SU-DHL-6 (cell line): ENCODE results near the gene LAMA1.

Experiments used
- H2AFZ ChIP-seq: fragments of 200-600 bp; sonication (generic); 2 replicates; pipeline ENCODE4 v1.6.1; 2014; ENCODE audit warnings: low read depth, mild to moderate bottlenecking, moderate library complexity, mixed read lengths, antibody characterized with exemption, low read length; ENCODE audit not compliant: severe bottlenecking
- H3F3A ChIP-seq: fragments of 200-600 bp; shearing (Covaris generic); 2 replicates; pipeline ENCODE4 v1.6.0; 2016; ENCODE audit warnings: antibody characterized with exemption, mild to moderate bottlenecking; ENCODE audit not compliant: insufficient read depth
- H3K27ac ChIP-seq: fragments of 200-600 bp; sonication (generic); 2 replicates; pipeline ENCODE4 v1.5.1; 2016; ENCODE audit warnings: low read depth, mild to moderate bottlenecking, low read length, moderate library complexity, mixed read lengths
- H3K27me3 ChIP-seq: fragments of 200-600 bp; sonication (generic), shearing (Covaris generic); 2 replicates; pipeline ENCODE4 v1.6.0; 2014; ENCODE audit warnings: mild to moderate bottlenecking, low read length
- H3K36me3 ChIP-seq: fragments of 200-600 bp; sonication (generic); 2 replicates; pipeline ENCODE4 v1.6.1; 2014; ENCODE audit warnings: mild to moderate bottlenecking, low read length, mixed read lengths
- H3K4me2 ChIP-seq: fragments of 300-600, 200-600 bp; shearing (Covaris generic), sonication (generic); 2 replicates; pipeline ENCODE4 v1.6.0; 2014; ENCODE audit warnings: low read length, low read depth, mild to moderate bottlenecking; ENCODE audit not compliant: poor library complexity, severe bottlenecking
- H3K4me3 ChIP-seq: fragments of 200-600 bp; sonication (generic); 2 replicates; pipeline ENCODE4 v1.5.1; 2014; ENCODE audit warnings: antibody characterized with exemption, low read length, mild to moderate bottlenecking, mixed read lengths; ENCODE audit not compliant: insufficient read depth, poor library complexity, severe bottlenecking
- H3K79me2 ChIP-seq: fragments of 200-600 bp; sonication (generic); 2 replicates; pipeline ENCODE4 v1.6.1; 2014; ENCODE audit warnings: mild to moderate bottlenecking, low read length, moderate library complexity; ENCODE audit not compliant: insufficient read depth
- H3K9ac ChIP-seq: fragments of 200-600 bp; sonication (generic); 2 replicates; pipeline ENCODE4 v1.7.0; 2014; ENCODE audit warnings: mild to moderate bottlenecking, low read length
- H3K9me2 ChIP-seq: fragments of 200-600 bp; sonication (generic); replicated peaks from 2 replicates; pipeline ENCODE4 v1.6.1; 2014; ENCODE audit warnings: low read length; ENCODE audit not compliant: insufficient read depth
- H3K9me3 ChIP-seq: fragments of 200-600 bp; sonication (generic); 2 replicates; pipeline ENCODE4 v1.6.1; 2014; ENCODE audit warnings: low read length, mixed read lengths; ENCODE audit not compliant: insufficient read depth
- H4K20me1 ChIP-seq: fragments of 200-600 bp; sonication (generic); 2 replicates; pipeline ENCODE4 v1.6.1; 2014; ENCODE audit warnings: low read depth, mild to moderate bottlenecking, antibody characterized with exemption, low read length, moderate library complexity, mixed read lengths
- EZH2phosphoT487 ChIP-seq: fragments of 200-600 bp; sonication (generic), shearing (Covaris generic); conservative IDR thresholded peaks from 2 replicates; pipeline ENCODE4 v1.6.1; 2018; ENCODE audit warnings: mild to moderate bottlenecking, antibody characterized with exemption, low read length, moderate library complexity, mixed read lengths
- TF ChIP-seq, protein P1 (sequence below): fragments of 200-600 bp; sonication (generic); IDR thresholded peaks from one replicate; pipeline ENCODE4 v1.5.1; 2017; ENCODE audit warnings: antibody characterized with exemption, mild to moderate bottlenecking, low read length, moderate library complexity; ENCODE audit not compliant: insufficient read depth, poor library complexity, severe bottlenecking

The LAMA1 gene

DNA sequence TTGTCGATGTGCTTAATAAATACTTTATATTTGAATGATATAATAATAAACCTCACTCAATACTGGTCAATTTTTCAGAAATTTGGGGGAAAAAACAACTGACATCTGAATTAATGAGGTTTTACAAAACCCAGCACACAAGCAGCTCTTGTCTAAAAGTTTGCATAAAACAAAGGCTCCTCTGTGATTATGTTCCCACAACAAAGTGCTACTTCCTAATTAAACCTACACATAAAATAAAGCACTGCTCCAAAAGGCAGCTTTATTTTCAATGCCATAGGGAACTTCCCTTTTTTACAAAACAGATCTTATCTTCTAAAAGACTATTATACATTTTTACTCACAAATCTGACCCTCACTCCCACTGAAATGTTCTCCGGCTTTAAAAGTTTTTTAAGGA, 47.1 kb downstream of the LAMA1 start:
- Histone ChIP-seq H4K20me1 (no peaks in the 10 kb centered on the region), H3F3A (no peaks in the 10 kb centered on the region), H3K27ac (no peak overlapping the region), H3K27me3 (no peaks in the 10 kb centered on the region), H3K9me2 (no peaks in the 10 kb centered on the region), H3K36me3 (no peaks in the 10 kb centered on the region), H3K9me3 (no peaks in the 10 kb centered on the region), H3K79me2 (no peaks in the 10 kb centered on the region), H2AFZ (no peak overlapping the region), H3K9ac (no peak overlapping the region), H3K4me3 (no peak overlapping the region), H3K4me2 (no peak overlapping the region)
- TF ChIP-seq EZH2phosphoT487: no peak
- TF ChIP-seq, protein P1, sequence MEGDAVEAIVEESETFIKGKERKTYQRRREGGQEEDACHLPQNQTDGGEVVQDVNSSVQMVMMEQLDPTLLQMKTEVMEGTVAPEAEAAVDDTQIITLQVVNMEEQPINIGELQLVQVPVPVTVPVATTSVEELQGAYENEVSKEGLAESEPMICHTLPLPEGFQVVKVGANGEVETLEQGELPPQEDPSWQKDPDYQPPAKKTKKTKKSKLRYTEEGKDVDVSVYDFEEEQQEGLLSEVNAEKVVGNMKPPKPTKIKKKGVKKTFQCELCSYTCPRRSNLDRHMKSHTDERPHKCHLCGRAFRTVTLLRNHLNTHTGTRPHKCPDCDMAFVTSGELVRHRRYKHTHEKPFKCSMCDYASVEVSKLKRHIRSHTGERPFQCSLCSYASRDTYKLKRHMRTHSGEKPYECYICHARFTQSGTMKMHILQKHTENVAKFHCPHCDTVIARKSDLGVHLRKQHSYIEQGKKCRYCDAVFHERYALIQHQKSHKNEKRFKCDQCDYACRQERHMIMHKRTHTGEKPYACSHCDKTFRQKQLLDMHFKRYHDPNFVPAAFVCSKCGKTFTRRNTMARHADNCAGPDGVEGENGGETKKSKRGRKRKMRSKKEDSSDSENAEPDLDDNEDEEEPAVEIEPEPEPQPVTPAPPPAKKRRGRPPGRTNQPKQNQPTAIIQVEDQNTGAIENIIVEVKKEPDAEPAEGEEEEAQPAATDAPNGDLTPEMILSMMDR: no peak

DNA sequence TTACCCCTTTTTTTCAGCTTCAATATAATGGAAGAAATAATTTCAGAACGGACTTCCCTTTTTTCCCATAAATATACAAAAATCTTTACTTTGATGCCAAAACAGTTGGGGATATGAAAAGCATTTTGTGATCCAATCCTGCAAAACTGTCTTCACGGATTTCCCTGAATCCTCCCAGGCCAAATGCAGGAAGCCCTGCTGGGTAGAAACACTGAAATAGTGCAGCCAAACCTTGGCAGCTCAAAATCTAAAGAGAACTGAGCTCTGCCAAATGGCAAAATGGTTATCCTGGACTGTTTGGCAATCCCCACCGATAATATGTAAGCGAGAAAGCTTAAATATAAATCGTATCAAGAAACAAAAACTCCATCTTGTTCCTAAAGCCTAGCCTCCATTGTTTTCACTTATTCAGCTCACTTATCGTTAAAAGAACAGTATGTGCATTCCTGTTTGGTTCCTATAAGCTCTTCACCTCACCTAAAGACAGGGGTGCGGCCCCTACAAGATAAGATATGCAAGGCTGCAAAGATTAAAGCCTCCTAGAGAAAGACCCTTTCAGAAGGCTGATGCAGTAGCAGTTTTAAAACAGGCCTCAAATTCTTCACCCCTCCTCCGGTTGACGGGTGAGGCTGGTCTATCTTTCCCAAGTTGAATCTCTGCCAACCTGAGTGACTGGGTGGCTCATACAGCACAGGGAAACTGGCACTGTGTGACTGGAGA, 48.6 kb downstream of the LAMA1 start:
- Histone ChIP-seq H3K4me3 (no peak overlapping the region), H3K27ac (no peak overlapping the region), H3K79me2 (no peaks in the 10 kb centered on the region), H3K27me3 (no peaks in the 10 kb centered on the region), H3K9me2 (no peaks in the 10 kb centered on the region), H3K4me2 (no peak overlapping the region), H3K9ac (no peak overlapping the region), H3F3A (no peaks in the 10 kb centered on the region), H3K36me3 (no peaks in the 10 kb centered on the region), H2AFZ (no peak overlapping the region), H3K9me3 (no peaks in the 10 kb centered on the region), H4K20me1 (no peaks in the 10 kb centered on the region)
- no peak for TF ChIP-seq EZH2phosphoT487
- TF ChIP-seq, protein P1: no peak

DNA sequence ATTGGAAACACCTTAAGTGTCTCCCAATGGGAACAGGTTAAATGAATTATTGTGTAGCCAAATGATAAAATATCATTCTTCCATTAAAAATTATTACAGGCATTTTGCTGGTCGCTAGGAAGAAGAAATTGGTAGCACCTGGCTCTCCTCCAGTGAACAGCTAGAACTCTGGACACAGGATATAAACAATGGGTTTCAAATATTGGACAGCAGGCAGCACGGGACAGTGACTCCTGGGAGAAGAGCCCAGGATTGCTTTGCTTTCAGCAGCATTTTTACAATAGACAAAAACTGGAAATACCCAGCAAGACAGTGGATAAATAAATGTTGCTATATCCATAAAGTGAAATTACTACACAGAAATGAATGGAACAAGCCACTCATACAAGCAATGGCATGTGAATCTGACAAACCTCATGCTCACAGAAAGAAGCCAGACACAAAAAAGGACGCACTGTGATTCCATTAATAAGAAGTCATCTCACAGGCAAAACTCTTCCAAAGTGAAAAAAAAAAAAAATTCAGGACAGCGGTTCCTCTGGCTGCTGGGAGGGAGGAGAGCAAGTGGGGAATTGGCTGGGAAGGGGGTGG, 50.5 kb downstream of the LAMA1 start:
- H3K9ac ChIP-seq: no peak overlapping the region
- H3K27me3 ChIP-seq: no peaks in the 10 kb centered on the region
- H3K4me2 ChIP-seq: no peak overlapping the region
- H3K79me2 ChIP-seq: no peaks in the 10 kb centered on the region
- no peak overlapping the region for H2AFZ ChIP-seq
- no peaks in the 10 kb centered on the region for H4K20me1 ChIP-seq
- TF ChIP-seq, protein P1: no peak
- TF ChIP-seq EZH2phosphoT487: no peak
- no peaks in the 10 kb centered on the region for H3K36me3 ChIP-seq
- H3K27ac ChIP-seq: no peak overlapping the region
- no peaks in the 10 kb centered on the region for H3F3A ChIP-seq
- no peaks in the 10 kb centered on the region for H3K9me3 ChIP-seq
- no peaks in the 10 kb centered on the region for H3K9me2 ChIP-seq
- no peak overlapping the region for H3K4me3 ChIP-seq
